IgD-negative memory B cell (primary cell): Measurements from ENCODE around the gene SNORC. TPM values are rescaled to one million over a fixed set of nuclear protein-coding genes. Genes with fewer than 3 reads are reported as not detected.

Source experiments
- H3K27ac Mint-ChIP-seq, 3 donors: one replicate each; pipeline ENCODE4 v1.8.0; 2020 to 2022; ENCODE audit warnings: mild to moderate bottlenecking in 3 of 3, mixed read lengths in 3 of 3, moderate library complexity in 1 of 3
- H3K27me3 Mint-ChIP-seq: one replicate; pipeline ENCODE4 v1.8.0; 2021; ENCODE audit warnings: mixed read lengths
- H3K36me3 Mint-ChIP-seq: one replicate; pipeline ENCODE4 v1.8.0; 2020; ENCODE audit warnings: mild to moderate bottlenecking, mixed read lengths
- H3K4me1 Mint-ChIP-seq, 3 donors: one replicate each; pipeline ENCODE4 v1.8.0; 2020 to 2022; ENCODE audit warnings: mixed read lengths in 3 of 3, mild to moderate bottlenecking in 1 of 3
- H3K4me3 Mint-ChIP-seq, 4 donors: one replicate each; pipeline ENCODE4 v1.8.0; 2020 to 2022; ENCODE audit warnings: mild to moderate bottlenecking in 4 of 4, mixed read lengths in 4 of 4, moderate library complexity in 3 of 4
- H3K9me3 Mint-ChIP-seq, 3 donors: one replicate each; pipeline ENCODE4 v1.8.0; 2020 to 2021; ENCODE audit warnings: mixed read lengths in 3 of 3, mild to moderate bottlenecking in 1 of 3
- polyA plus RNA-seq: library from polyadenylated mRNA; unstranded; fragments of 300-500 nt; fragmentation: Illumina TruSeq; gene quantifications from one replicate; pipeline ENCODE4 v1.2.3, GENCODE V29; 2021

SNORC gene
- polyA plus RNA-seq, 1 donor from 2014 or later: not detected

GRCh38 chr2:232892221-232892620 is 22.2 kb downstream of the SNORC start:
- H3K4me3 Mint-ChIP-seq: no peak overlapping the region
- H3K27me3 Mint-ChIP-seq: peaks cover 17% of the 10 kb centered on the region
- peaks cover 0 to 3% (median 0%) of the 10 kb centered on the region in 3 donors for H3K4me1 Mint-ChIP-seq
- no peaks in the 10 kb centered on the region for H3K9me3 Mint-ChIP-seq
- no peaks in the 10 kb centered on the region for H3K36me3 Mint-ChIP-seq
- H3K27ac Mint-ChIP-seq: no peak overlapping the region

GRCh38 chr2:232892843-232893242 is 22.8 kb downstream of the SNORC start:
- Mint-ChIP-seq H3K4me3 (no peak overlapping the region), H3K27me3 (peaks cover 17% of the 10 kb centered on the region), H3K36me3 (no peaks in the 10 kb centered on the region), H3K27ac (no peak overlapping the region), H3K4me1 (peaks cover 0 to 2% (median 0%) of the 10 kb centered on the region in 3 donors), H3K9me3 (no peaks in the 10 kb centered on the region)

GRCh38 chr2:232893834-232894233 is 23.8 kb downstream of the SNORC start:
- no peaks in the 10 kb centered on the region for H3K9me3 Mint-ChIP-seq
- H3K4me3 Mint-ChIP-seq: peak overlapping the region in 1 of 4 donors; percentile 60
- peaks cover 17% of the 10 kb centered on the region for H3K27me3 Mint-ChIP-seq
- H3K36me3 Mint-ChIP-seq: no peaks in the 10 kb centered on the region
- H3K27ac Mint-ChIP-seq: no peak overlapping the region
- peaks cover 0 to 2% (median 0%) of the 10 kb centered on the region in 3 donors for H3K4me1 Mint-ChIP-seq

GRCh38 chr2:232894251-232894650 is 24.2 kb downstream of the SNORC start:
- H3K9me3 Mint-ChIP-seq: no peaks in the 10 kb centered on the region
- H3K27me3 Mint-ChIP-seq: peaks cover 16% of the 10 kb centered on the region
- H3K36me3 Mint-ChIP-seq: no peaks in the 10 kb centered on the region
- H3K4me1 Mint-ChIP-seq: no peaks in the 10 kb centered on the region
- H3K4me3 Mint-ChIP-seq: peak overlapping the region in 1 of 4 donors; percentile 60
- no peak overlapping the region for H3K27ac Mint-ChIP-seq

GRCh38 chr2:232894746-232895145 is 24.7 kb downstream of the SNORC start:
- Mint-ChIP-seq H3K36me3 (no peaks in the 10 kb centered on the region), H3K27ac (peak overlapping the region in 1 of 3 donors; percentile 33), H3K9me3 (no peaks in the 10 kb centered on the region), H3K4me1 (no peaks in the 10 kb centered on the region), H3K27me3 (peaks cover 15% of the 10 kb centered on the region), H3K4me3 (no peak overlapping the region)

GRCh38 chr2:232896111-232896510 is 26.0 kb downstream of the SNORC start:
- H3K4me1 Mint-ChIP-seq: no peaks in the 10 kb centered on the region
- H3K4me3 Mint-ChIP-seq: no peak overlapping the region
- peaks cover 11% of the 10 kb centered on the region for H3K27me3 Mint-ChIP-seq
- no peaks in the 10 kb centered on the region for H3K9me3 Mint-ChIP-seq
- no peak overlapping the region for H3K27ac Mint-ChIP-seq
- no peaks in the 10 kb centered on the region for H3K36me3 Mint-ChIP-seq

- Mint-ChIP-seq H3K36me3 (no peaks in the 10 kb centered on the region), H3K4me3 (no peak overlapping the region), H3K9me3 (no peaks in the 10 kb centered on the region), H3K4me1 (no peaks in the 10 kb centered on the region), H3K27me3 (peaks cover 6% of the 10 kb centered on the region), H3K27ac (no peak overlapping the region)
These were observed 26.9 kb downstream of the SNORC start for GRCh38 chr2:232896720-232897597.

GRCh38 chr2:232897598-232898408 is 27.7 kb downstream of the SNORC start:
- Mint-ChIP-seq H3K9me3 (no peaks in the 10 kb centered on the region), H3K27ac (no peak overlapping the region), H3K27me3 (peaks cover 5% of the 10 kb centered on the region), H3K4me3 (no peak overlapping the region), H3K4me1 (no peaks in the 10 kb centered on the region), H3K36me3 (no peaks in the 10 kb centered on the region)

- no peak overlapping the region for H3K4me3 Mint-ChIP-seq
- no peaks in the 10 kb centered on the region for H3K9me3 Mint-ChIP-seq
- H3K27me3 Mint-ChIP-seq: no peaks in the 10 kb centered on the region
These were observed 28.8 kb downstream of the SNORC start for GRCh38 chr2:232898592-232899543.

GRCh38 chr2:232900811-232901735 is 31.0 kb downstream of the SNORC start:
- Mint-ChIP-seq H3K27me3 (no peaks in the 10 kb centered on the region), H3K4me3 (no peak overlapping the region), H3K9me3 (no peaks in the 10 kb centered on the region), H3K4me1 (no peaks in the 10 kb centered on the region), H3K27ac (no peak overlapping the region), H3K36me3 (no peaks in the 10 kb centered on the region)

More at GRCh38 chr2:232898592-232899543, 28.8 kb downstream of the SNORC start:
- Mint-ChIP-seq H3K36me3 (no peaks in the 10 kb centered on the region), H3K27ac (no peak overlapping the region), H3K4me1 (no peaks in the 10 kb centered on the region)

- Mint-ChIP-seq H3K4me1 (no peaks in the 10 kb centered on the region), H3K27me3 (no peaks in the 10 kb centered on the region), H3K36me3 (no peaks in the 10 kb centered on the region), H3K27ac (no peak overlapping the region), H3K4me3 (no peak overlapping the region), H3K9me3 (no peaks in the 10 kb centered on the region)
These were observed 31.9 kb downstream of the SNORC start for GRCh38 chr2:232901736-232902578.

- H3K36me3 Mint-ChIP-seq: no peaks in the 10 kb centered on the region
- peaks cover 0 to 1% (median 0%) of the 10 kb centered on the region in 3 donors for H3K9me3 Mint-ChIP-seq
- no peaks in the 10 kb centered on the region for H3K27me3 Mint-ChIP-seq
- H3K4me3 Mint-ChIP-seq: no peak overlapping the region
- H3K27ac Mint-ChIP-seq: no peak overlapping the region
- no peaks in the 10 kb centered on the region for H3K4me1 Mint-ChIP-seq
These were observed 33.9 kb downstream of the SNORC start for GRCh38 chr2:232903989-232904388.
